ENCODE data around the gene MAGEB17. TPM values are rescaled to one million over a fixed set of nuclear protein-coding genes. Genes with fewer than 3 reads are reported as not detected.

Gene MAGEB17
- total and polyA plus RNA-seq, 7 donors, result 0.04 to 0.66 (median 0.60) TPM; not detected in 4

DNA sequence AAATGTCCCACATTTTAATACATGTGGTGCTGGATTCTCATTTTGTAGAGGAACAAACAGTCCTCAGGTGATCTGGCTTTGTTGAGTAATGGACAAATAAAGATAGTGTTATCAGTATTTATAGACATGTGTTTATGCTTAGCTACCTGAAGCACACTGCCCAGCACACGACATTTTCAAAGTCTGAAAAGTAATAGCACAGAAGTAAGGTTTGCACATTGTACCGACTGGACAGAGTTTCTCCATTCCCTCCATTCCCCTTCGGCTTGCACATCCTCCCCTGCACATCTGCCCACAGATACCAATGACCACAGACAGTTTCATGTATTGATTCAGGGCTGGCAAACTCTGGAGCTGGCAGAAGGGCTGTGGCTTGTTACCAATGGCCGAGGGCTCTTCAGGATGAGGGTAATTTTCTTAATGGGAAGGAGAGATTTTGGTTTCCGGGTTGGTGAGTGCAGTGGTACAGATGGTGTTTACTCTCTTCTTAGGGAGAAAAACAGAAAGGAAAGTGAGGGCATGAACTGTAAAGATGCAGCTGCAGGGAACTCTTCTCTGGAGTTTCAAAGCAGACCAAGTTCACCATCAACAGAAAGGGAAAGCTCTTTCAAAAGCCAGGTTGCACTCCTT, 41.6 kb upstream of the MAGEB17 start:
- TF ChIP-seq POLR2AphosphoS5 (IDR thresholded peaks at IDR 0.05) (no peak), POLR2A (IDR thresholded peaks at IDR 0.05) (no peak), CTCF (IDR thresholded peaks at IDR 0.05) (no peak), EP300 (IDR thresholded peaks at IDR 0.05) (no peak)
- intact Hi-C loops (cut with DNase I), result loop anchor here (10.0 kb wide), 1 partner anchor 319 kb away; no protein-coding TSS in a partner anchor
- DNase-seq, result no peak
- Histone ChIP-seq H3K4me1 (no peaks in the 10 kb centered on the region), H3K27me3 (no peaks in the 10 kb centered on the region), H3K27ac (peak overlapping the region in 1 of 4 donors; percentile 64), H3K9me3 (no peaks in the 10 kb centered on the region), H3K4me3 (no peak overlapping the region), H3K36me3 (no peaks in the 10 kb centered on the region)
- WGBS, 2 donors, result 15 to 52% methylated on average over 5 of the region's 5 CpGs

- no peak overlapping the region for H3K4me3 ChIP-seq
- TF ChIP-seq POLR2A (IDR thresholded peaks at IDR 0.05) (no peak), EP300 (IDR thresholded peaks at IDR 0.05) (no peak), POLR2AphosphoS5 (IDR thresholded peaks at IDR 0.05) (no peak), CTCF (IDR thresholded peaks at IDR 0.05) (no peak)
- WGBS, 2 donors, result 75 to 77% methylated on average over 2 of the region's 2 CpGs
- no peaks in the 10 kb centered on the region for H3K36me3 ChIP-seq
- H3K27ac ChIP-seq, result peak overlapping the region in 1 of 4 donors; percentile 27
- no peaks in the 10 kb centered on the region for H3K27me3 ChIP-seq
- no peaks in the 10 kb centered on the region for H3K9me3 ChIP-seq
- no peak for DNase-seq
- intact Hi-C loops (cut with DNase I), result no loop called here
- no peaks in the 10 kb centered on the region for H3K4me1 ChIP-seq
These were observed 36.6 kb upstream of the MAGEB17 start for GRCh38 chrX:16130707-16131106.

DNA sequence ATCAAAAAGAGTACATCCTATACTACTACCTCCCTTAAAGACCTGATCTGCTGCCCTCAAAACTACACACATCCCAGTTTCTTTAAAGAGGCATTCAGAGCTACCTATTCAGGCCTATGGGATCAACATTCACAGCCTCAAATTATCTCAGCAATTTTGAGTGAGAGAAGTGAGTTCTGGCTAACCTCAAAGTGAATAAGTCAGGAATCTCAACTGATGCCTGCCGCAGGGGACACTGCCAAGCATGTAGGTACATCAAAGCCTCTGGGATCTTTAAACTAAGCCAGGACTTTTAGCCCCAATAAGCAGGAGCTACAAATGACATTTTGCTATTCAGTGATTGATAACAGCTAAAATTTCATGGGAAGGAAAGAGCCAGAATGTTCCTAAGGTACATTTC, 32.3 kb upstream of the MAGEB17 start:
- no peak for DNase-seq
- intact Hi-C loops (cut with DNase I), result no loop called here
- Histone ChIP-seq H3K4me3 (no peak overlapping the region), H3K36me3 (no peaks in the 10 kb centered on the region), H3K27ac (peak overlapping the region in 1 of 4 donors; percentile 31), H3K27me3 (no peaks in the 10 kb centered on the region), H3K4me1 (no peaks in the 10 kb centered on the region), H3K9me3 (no peaks in the 10 kb centered on the region)
- TF ChIP-seq CTCF (IDR thresholded peaks at IDR 0.05) (no peak), POLR2AphosphoS5 (IDR thresholded peaks at IDR 0.05) (no peak), POLR2A (IDR thresholded peaks at IDR 0.05) (no peak), EP300 (IDR thresholded peaks at IDR 0.05) (no peak)
- WGBS, 2 donors, result 89 to 93% methylated on average over 1 of the region's 1 CpG

DNA sequence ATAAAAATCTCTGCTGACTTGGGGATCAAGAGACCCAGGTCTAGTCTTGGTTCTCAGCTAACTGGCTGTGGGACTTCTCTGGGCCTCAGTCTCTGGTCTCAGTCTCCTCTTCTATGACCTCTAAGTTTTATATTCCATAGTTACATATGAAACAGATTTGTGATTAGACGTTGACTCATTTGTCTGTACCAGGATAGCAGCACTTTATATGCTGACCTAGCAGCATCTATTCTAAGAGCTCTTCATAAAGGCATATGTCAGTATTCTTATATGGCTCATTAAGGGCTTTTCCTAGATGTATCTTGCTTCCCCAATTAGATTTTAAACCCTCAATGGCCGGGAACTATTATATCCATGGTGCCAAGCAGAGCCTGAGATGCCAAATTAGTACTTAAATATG, 31.2 kb upstream of the MAGEB17 start:
- DNase-seq, result no peak
- Histone ChIP-seq H3K4me1 (peaks cover 0 to 4% (median 0%) of the 10 kb centered on the region in 4 donors), H3K9me3 (no peaks in the 10 kb centered on the region), H3K36me3 (no peaks in the 10 kb centered on the region), H3K4me3 (no peak overlapping the region), H3K27me3 (no peaks in the 10 kb centered on the region), H3K27ac (peak overlapping the region in 1 of 4 donors; percentile 31)
- WGBS, 2 donors, result 84 to 87% methylated on average over 2 of the region's 2 CpGs
- intact Hi-C loops (cut with DNase I), result no loop called here
- TF ChIP-seq CTCF (IDR thresholded peaks at IDR 0.05), result no peak
- TF ChIP-seq EP300 (IDR thresholded peaks at IDR 0.05), result no peak
- TF ChIP-seq POLR2AphosphoS5 (IDR thresholded peaks at IDR 0.05), result no peak
- TF ChIP-seq POLR2A (IDR thresholded peaks at IDR 0.05), result no peak

Data from sigmoid colon (tissue), 7 donors.